IMR-90 (cell line): ENCODE data around the gene CFP.

Experiments
- BHLHE40 ChIP-seq: fragments of 150-350 bp; IDR thresholded peaks from 2 replicates; pipeline ENCODE4 v1.6.1; 2016; ENCODE audit warnings: mild to moderate bottlenecking, low read depth, low read length
- CEBPB ChIP-seq: IDR thresholded peaks from 2 replicates; pipeline ENCODE4 v1.6.1; 2012; ENCODE audit warnings: low read depth, low read length, improper control_type of control experiment
- MAZ ChIP-seq: IDR thresholded peaks from 2 replicates; pipeline ENCODE4 v1.6.1; 2012; ENCODE audit warnings: low read depth, mild to moderate bottlenecking, low read length, improper control_type of control experiment, moderate library complexity, borderline replicate concordance
- NFE2L2 ChIP-seq: fragments of 150-350 bp; IDR thresholded peaks from 2 replicates; pipeline ENCODE4 v1.6.1; 2016; ENCODE audit warnings: low read depth, mild to moderate bottlenecking, low read length
- POLR2A ChIP-seq: IDR thresholded peaks from 2 replicates; pipeline ENCODE4 v1.6.1; 2012; ENCODE audit warnings: mild to moderate bottlenecking, low read depth, low read length
- RAD21 ChIP-seq: IDR thresholded peaks from 2 replicates; pipeline ENCODE4 v1.6.1; 2012; ENCODE audit warnings: low read length, improper control_type of control experiment
- RFX5 ChIP-seq: IDR thresholded peaks from 2 replicates; pipeline ENCODE4 v1.8.0; 2012; ENCODE audit warnings: low read depth, mild to moderate bottlenecking, low read length, moderate library complexity
- SMC3 ChIP-seq: fragments of 150-350 bp; IDR thresholded peaks from 2 replicates; pipeline ENCODE4 v1.6.1; 2016; ENCODE audit warnings: low read depth, mild to moderate bottlenecking, antibody characterized with exemption, low read length, moderate library complexity
- TF ChIP-seq, protein P1 (sequence below): fragments of 150-350 bp; IDR thresholded peaks from 2 replicates; pipeline ENCODE4 v1.6.1; 2017; ENCODE audit warnings: mild to moderate bottlenecking, antibody characterized with exemption, low read length, low read depth
- TF ChIP-seq, protein P2 (sequence below): conservative IDR thresholded peaks from 2 replicates; pipeline ENCODE4 v1.5.1; 2012; ENCODE audit warnings: mild to moderate bottlenecking, low read depth, low read length, improper control_type of control experiment

DNA sequence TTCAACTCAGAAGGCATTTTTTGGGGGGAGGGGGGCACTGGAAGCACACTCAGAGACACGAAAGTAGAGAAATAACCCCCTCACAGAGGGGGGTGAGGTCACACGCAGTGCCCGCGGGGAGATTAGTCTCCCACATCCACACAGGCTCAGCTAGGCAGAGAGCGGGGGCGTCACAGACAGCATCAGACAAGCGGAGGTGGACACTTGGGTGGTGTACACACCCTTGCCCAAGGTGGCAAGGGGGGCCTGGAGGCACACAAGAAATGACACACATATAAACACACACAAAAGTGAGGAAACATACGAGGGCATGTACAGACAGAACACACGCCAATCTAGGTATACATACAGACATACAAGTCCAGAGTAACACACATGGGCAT lies 9.4 kb downstream of the CFP start:
- TF ChIP-seq NFE2L2 (no peak), POLR2A (no peak), CEBPB (no peak), BHLHE40 (no peak), RAD21 (no peak), RFX5 (no peak), SMC3 (no peak), MAZ (no peak)
- TF ChIP-seq, protein P1, sequence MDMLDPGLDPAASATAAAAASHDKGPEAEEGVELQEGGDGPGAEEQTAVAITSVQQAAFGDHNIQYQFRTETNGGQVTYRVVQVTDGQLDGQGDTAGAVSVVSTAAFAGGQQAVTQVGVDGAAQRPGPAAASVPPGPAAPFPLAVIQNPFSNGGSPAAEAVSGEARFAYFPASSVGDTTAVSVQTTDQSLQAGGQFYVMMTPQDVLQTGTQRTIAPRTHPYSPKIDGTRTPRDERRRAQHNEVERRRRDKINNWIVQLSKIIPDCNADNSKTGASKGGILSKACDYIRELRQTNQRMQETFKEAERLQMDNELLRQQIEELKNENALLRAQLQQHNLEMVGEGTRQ = no peak
- TF ChIP-seq, protein P2, sequence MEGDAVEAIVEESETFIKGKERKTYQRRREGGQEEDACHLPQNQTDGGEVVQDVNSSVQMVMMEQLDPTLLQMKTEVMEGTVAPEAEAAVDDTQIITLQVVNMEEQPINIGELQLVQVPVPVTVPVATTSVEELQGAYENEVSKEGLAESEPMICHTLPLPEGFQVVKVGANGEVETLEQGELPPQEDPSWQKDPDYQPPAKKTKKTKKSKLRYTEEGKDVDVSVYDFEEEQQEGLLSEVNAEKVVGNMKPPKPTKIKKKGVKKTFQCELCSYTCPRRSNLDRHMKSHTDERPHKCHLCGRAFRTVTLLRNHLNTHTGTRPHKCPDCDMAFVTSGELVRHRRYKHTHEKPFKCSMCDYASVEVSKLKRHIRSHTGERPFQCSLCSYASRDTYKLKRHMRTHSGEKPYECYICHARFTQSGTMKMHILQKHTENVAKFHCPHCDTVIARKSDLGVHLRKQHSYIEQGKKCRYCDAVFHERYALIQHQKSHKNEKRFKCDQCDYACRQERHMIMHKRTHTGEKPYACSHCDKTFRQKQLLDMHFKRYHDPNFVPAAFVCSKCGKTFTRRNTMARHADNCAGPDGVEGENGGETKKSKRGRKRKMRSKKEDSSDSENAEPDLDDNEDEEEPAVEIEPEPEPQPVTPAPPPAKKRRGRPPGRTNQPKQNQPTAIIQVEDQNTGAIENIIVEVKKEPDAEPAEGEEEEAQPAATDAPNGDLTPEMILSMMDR = no peak
